Tibial nerve (tissue), 4 donors: ENCODE data around the gene RAP2B. TPM values are rescaled to one million over a fixed set of nuclear protein-coding genes. Genes with fewer than 3 reads are reported as not detected.

Source experiments
- DNase-seq, 2 donors: peaks; one replicate each; pipeline ENCODE4 v3.0.0-alpha.2; 2019; ENCODE audit warnings: low spot score in 2 of 2
- H3K27ac ChIP-seq, 4 donors: fragments of 200-600 bp; sonication (generic) in 3 of 4; one replicate each; pipeline ENCODE4 v1.5.1; 2017 to 2019; ENCODE audit warnings: mild to moderate bottlenecking in 1 of 4
- H3K27me3 ChIP-seq, 2 donors: fragments of 200-600 bp; sonication (generic) in 1 of 2; one replicate each; pipeline versions ENCODE4 v1.5.1 to v1.6.0; 2017 to 2019
- H3K36me3 ChIP-seq, 3 donors: fragments of 200-600 bp; sonication (generic); one replicate each; pipeline ENCODE4 v1.5.1; 2018 to 2019
- H3K4me1 ChIP-seq, 4 donors: fragments of 200-600 bp; sonication (generic) in 3 of 4; one replicate each; pipeline ENCODE4 v1.5.1; 2017 to 2019
- H3K4me3 ChIP-seq, 4 donors: fragments of 200-600 bp; sonication (generic) in 3 of 4; one replicate each; pipeline ENCODE4 v1.5.1; 2017 to 2019; ENCODE audit warnings: mild to moderate bottlenecking in 1 of 4, moderate library complexity in 1 of 4
- H3K9me3 ChIP-seq, 4 donors: fragments of 200-600 bp; sonication (generic) in 3 of 4; one replicate each; pipeline ENCODE4 v1.5.1; 2017 to 2019
- EP300 ChIP-seq, 2 donors: sonication (generic); formaldehyde crosslinking; IDR thresholded peaks; one replicate each; pipeline ENCODE4 v1.6.1; 2017; ENCODE audit warnings: antibody characterized with exemption in 2 of 2, mild to moderate bottlenecking in 1 of 2
- POLR2A ChIP-seq, 2 donors: fragments of 450-650 bp; IDR thresholded peaks; one replicate each; pipeline ENCODE4 v1.6.1; 2017; ENCODE audit warnings: antibody characterized with exemption in 2 of 2, mild to moderate bottlenecking in 2 of 2, moderate library complexity in 2 of 2
- WGBS, 2 donors: methylation state at CpG; one replicate each; pipeline ENCODE4 v1.1.5; 2018; 5-methylcytosine and 5-hydroxymethylcytosine counted together
- total RNA-seq, 4 donors: library from RNA; depleted of rRNA; stranded (reverse); fragments of >200 nt; gene quantifications; one replicate each; pipeline ENCODE4 v1.1.0, GENCODE V29; 2016
- TF ChIP-seq, protein P1 (sequence below), 5 experiments: fragments of 200-600 bp in 3 of 5; fragments of 450-650 bp in 2 of 5; sonication (generic) in 3 of 5; IDR thresholded peaks; one replicate each; pipeline ENCODE4 v1.5.1; 2016 to 2019; ENCODE audit warnings: antibody characterized with exemption in 5 of 5, mild to moderate bottlenecking in 3 of 5, moderate library complexity in 2 of 5

RAP2B gene
- total RNA-seq, 4 donors from 2014 or later = 15.1 to 17.3 (median 15.8) TPM

GRCh38 chr3:153171256-153171655, 9.2 kb downstream of the RAP2B start:
- H3K9me3 ChIP-seq = no peaks in the 10 kb centered on the region
- 45 to 50% methylated on average over 2 of the region's 2 CpGs for WGBS, 2 donors
- no peaks in the 10 kb centered on the region for H3K27me3 ChIP-seq
- no peak overlapping the region for H3K4me3 ChIP-seq
- no peak overlapping the region for H3K27ac ChIP-seq
- H3K36me3 ChIP-seq = peaks cover 0 to 18% (median 0%) of the 10 kb centered on the region in 3 donors
- DNase-seq = no peak
- TF ChIP-seq POLR2A (IDR thresholded peaks at IDR 0.05) (no peak), EP300 (IDR thresholded peaks at IDR 0.05) (no peak)
- TF ChIP-seq, protein P1, sequence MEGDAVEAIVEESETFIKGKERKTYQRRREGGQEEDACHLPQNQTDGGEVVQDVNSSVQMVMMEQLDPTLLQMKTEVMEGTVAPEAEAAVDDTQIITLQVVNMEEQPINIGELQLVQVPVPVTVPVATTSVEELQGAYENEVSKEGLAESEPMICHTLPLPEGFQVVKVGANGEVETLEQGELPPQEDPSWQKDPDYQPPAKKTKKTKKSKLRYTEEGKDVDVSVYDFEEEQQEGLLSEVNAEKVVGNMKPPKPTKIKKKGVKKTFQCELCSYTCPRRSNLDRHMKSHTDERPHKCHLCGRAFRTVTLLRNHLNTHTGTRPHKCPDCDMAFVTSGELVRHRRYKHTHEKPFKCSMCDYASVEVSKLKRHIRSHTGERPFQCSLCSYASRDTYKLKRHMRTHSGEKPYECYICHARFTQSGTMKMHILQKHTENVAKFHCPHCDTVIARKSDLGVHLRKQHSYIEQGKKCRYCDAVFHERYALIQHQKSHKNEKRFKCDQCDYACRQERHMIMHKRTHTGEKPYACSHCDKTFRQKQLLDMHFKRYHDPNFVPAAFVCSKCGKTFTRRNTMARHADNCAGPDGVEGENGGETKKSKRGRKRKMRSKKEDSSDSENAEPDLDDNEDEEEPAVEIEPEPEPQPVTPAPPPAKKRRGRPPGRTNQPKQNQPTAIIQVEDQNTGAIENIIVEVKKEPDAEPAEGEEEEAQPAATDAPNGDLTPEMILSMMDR (IDR thresholded peaks at IDR 0.05) = no peak
- peaks cover 0 to 18% (median 6%) of the 10 kb centered on the region in 4 donors for H3K4me1 ChIP-seq

DNA sequence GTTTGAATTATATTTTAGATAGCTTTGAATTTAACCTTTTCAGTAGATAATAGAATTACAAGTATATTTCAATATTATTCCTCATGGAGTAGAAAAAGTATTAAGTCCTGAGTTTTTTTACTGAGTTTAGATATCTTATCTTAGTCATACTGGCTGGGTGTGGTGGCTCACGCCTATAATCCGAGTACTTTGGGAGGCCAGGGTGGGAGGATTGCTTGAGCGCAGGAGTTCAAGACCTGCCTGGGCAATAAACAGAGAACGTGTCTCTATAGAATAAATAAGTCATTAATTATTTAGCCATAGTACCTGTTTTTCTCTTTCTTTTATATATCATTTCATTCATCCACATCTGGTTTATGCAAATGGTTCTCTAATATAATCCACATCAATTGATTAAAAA, 9.9 kb downstream of the RAP2B start:
- WGBS, 2 donors = 91 to 94% methylated on average over 4 of the region's 4 CpGs
- Histone ChIP-seq H3K4me3 (no peak overlapping the region), H3K9me3 (no peaks in the 10 kb centered on the region), H3K27ac (no peak overlapping the region), H3K36me3 (peaks cover 0 to 23% (median 0%) of the 10 kb centered on the region in 3 donors), H3K4me1 (peaks cover 0 to 11% (median 3%) of the 10 kb centered on the region in 4 donors), H3K27me3 (no peaks in the 10 kb centered on the region)
- no peak for TF ChIP-seq EP300 (IDR thresholded peaks at IDR 0.05)
- no peak for TF ChIP-seq POLR2A (IDR thresholded peaks at IDR 0.05)
- TF ChIP-seq, protein P1 (IDR thresholded peaks at IDR 0.05) = no peak
- DNase-seq = no peak

GRCh38 chr3:153172796-153173757, 11.1 kb downstream of the RAP2B start:
- 84 to 86% methylated on average over 19 of the region's 19 CpGs for WGBS, 2 donors
- Histone ChIP-seq H3K9me3 (no peaks in the 10 kb centered on the region), H3K36me3 (peaks cover 0 to 23% (median 0%) of the 10 kb centered on the region in 3 donors), H3K27me3 (no peaks in the 10 kb centered on the region), H3K4me1 (peaks cover 0 to 3% (median 0%) of the 10 kb centered on the region in 4 donors), H3K4me3 (no peak overlapping the region), H3K27ac (no peak overlapping the region)
- no peak for TF ChIP-seq POLR2A (IDR thresholded peaks at IDR 0.05)
- no peak for TF ChIP-seq EP300 (IDR thresholded peaks at IDR 0.05)
- TF ChIP-seq, protein P1 (IDR thresholded peaks at IDR 0.05) = no peak
- DNase-seq = no peak

DNA sequence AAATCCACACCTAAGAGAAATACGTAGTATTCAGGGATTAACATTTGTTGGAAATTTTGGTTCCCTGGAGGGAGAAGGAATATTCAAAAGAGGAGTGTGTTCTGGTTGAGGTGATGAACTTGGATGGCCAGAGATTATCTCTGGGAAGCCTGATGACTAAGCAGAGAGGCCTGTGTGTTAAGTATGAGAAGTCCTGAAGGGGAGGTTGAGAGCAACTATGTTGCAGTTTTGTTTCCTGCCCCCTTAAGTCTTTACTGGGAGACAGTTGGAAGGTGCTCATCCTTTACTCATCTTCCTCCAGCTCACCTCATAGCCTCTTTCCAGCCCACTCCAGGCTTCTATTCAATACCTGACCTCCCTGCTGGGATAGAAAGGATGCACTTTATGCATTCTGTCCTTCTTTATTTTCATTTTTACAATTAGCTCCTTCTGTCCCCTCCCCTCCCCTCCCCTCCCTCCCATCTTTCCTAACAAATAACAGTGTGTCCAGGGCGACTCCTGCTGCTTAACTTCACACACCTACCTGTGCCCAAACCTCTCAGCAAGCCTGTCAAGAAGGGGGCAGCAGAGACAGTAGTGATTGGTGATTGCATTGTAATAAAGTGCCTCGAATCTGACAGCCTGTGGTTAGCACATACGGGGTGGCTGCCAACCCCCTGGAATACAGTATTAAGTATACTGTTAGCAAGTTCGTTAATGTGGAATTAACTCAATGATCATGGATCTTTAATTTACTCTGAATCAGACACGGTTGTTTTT, 11.9 kb downstream of the RAP2B start:
- no peak for DNase-seq
- WGBS, 2 donors = 70% methylated on average over 6 of the region's 6 CpGs
- H3K9me3 ChIP-seq = no peaks in the 10 kb centered on the region
- H3K27me3 ChIP-seq = no peaks in the 10 kb centered on the region
- peaks cover 0 to 29% (median 0%) of the 10 kb centered on the region in 3 donors for H3K36me3 ChIP-seq
- H3K4me1 ChIP-seq = no peaks in the 10 kb centered on the region
- no peak overlapping the region for H3K4me3 ChIP-seq
- TF ChIP-seq EP300 (IDR thresholded peaks at IDR 0.05) (no peak), POLR2A (IDR thresholded peaks at IDR 0.05) (no peak)
- TF ChIP-seq, protein P1 (IDR thresholded peaks at IDR 0.05) = no peak
- no peak overlapping the region for H3K27ac ChIP-seq
